Measurements from ENCODE around the gene LRRC34.

The LRRC34 gene

DNA sequence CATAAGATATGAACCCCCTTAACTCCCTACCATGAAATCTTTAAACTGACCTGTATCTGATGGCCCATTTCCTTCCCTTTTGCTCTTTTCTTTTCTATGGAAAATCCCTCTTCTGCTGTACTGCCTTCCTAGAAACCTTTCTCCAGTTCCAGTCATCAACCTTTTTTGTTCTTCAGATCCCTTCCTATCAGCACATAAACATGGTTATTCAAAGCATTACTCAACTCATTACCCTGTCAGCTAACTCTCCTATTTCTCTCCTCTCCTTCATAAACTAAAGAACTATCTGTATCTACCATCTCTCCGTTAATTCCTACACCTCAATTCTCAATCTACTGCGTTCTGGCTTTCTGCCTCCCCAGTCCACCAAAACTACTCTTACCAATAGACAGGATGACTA, 60.8 kb downstream of the LRRC34 start:
- Histone ChIP-seq H3K27me3 (replicated peaks; ENCODE audit: control insufficient read depth, insufficient read depth, low read length, poor library complexity, severe bottlenecking) (no peaks in the 10 kb centered on the region), H3K36me3 (ENCODE audit: control insufficient read depth, insufficient read depth, low read length) (no peaks in the 10 kb centered on the region), H3K27ac (ENCODE audit: insufficient read depth, low read length, poor library complexity, severe bottlenecking) (no peak overlapping the region), H3K9me3 (ENCODE audit: control insufficient read depth, low read length) (no peaks in the 10 kb centered on the region), H3K4me1 (ENCODE audit: control insufficient read depth, insufficient read depth, low read length, poor library complexity, severe bottlenecking) (no peaks in the 10 kb centered on the region), H3K4me3 (ENCODE audit: insufficient read depth, low read depth, low read length, poor library complexity, severe bottlenecking) (no peak overlapping the region)
- DNase-seq: no peak

DNA sequence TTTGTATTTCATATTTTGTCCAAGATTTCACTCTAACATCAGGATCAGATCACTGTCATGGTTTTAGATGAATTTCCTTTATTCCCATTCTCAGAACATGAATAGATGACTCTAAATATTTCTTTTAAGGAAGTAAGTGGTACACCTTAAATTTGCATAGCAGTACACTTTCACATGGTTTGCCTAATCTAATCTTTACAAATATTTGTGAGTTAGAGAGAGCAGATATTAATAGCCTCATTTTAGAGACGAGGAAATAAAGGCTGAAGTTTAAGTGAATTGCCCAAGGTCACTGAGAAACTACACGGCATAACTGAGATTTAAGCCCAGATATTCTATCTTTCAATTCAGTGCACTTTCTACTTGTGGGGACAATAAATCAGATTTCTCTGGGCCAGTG, 62.0 kb downstream of the LRRC34 start:
- H3K27ac ChIP-seq (ENCODE audit: insufficient read depth, low read length, poor library complexity, severe bottlenecking): no peak overlapping the region
- no peaks in the 10 kb centered on the region for H3K27me3 ChIP-seq (replicated peaks; ENCODE audit: control insufficient read depth, insufficient read depth, low read length, poor library complexity, severe bottlenecking)
- DNase-seq: no peak
- no peak overlapping the region for H3K4me3 ChIP-seq (ENCODE audit: insufficient read depth, low read depth, low read length, poor library complexity, severe bottlenecking)
- no peaks in the 10 kb centered on the region for H3K36me3 ChIP-seq (ENCODE audit: control insufficient read depth, insufficient read depth, low read length)
- no peaks in the 10 kb centered on the region for H3K4me1 ChIP-seq (ENCODE audit: control insufficient read depth, insufficient read depth, low read length, poor library complexity, severe bottlenecking)
- H3K9me3 ChIP-seq (ENCODE audit: control insufficient read depth, low read length): no peaks in the 10 kb centered on the region

DNA sequence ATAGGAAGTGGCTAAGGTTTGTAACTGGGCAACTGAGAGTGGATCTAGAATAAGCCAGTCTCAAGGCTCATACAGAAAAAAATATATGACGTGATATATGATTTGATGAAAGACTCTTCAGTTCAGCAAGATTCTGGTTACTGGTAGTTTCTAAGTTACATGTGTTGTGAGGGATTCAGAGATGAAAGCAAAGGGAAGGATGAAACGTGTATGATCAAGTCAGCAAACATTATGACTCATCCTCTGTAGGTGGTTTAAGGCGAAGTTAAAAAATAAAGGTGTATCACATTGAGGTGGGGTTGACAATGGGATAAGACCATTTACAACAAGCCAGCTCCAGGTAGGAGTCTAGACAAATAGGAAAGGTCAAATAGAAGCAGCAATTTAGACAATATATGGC, 64.0 kb downstream of the LRRC34 start:
- H3K36me3 ChIP-seq (ENCODE audit: control insufficient read depth, insufficient read depth, low read length): no peaks in the 10 kb centered on the region
- H3K27me3 ChIP-seq (replicated peaks; ENCODE audit: control insufficient read depth, insufficient read depth, low read length, poor library complexity, severe bottlenecking): no peaks in the 10 kb centered on the region
- H3K27ac ChIP-seq (ENCODE audit: insufficient read depth, low read length, poor library complexity, severe bottlenecking): no peak overlapping the region
- no peak for DNase-seq
- no peak overlapping the region for H3K4me3 ChIP-seq (ENCODE audit: insufficient read depth, low read depth, low read length, poor library complexity, severe bottlenecking)
- no peaks in the 10 kb centered on the region for H3K4me1 ChIP-seq (ENCODE audit: control insufficient read depth, insufficient read depth, low read length, poor library complexity, severe bottlenecking)
- no peaks in the 10 kb centered on the region for H3K9me3 ChIP-seq (ENCODE audit: control insufficient read depth, low read length)

DNA sequence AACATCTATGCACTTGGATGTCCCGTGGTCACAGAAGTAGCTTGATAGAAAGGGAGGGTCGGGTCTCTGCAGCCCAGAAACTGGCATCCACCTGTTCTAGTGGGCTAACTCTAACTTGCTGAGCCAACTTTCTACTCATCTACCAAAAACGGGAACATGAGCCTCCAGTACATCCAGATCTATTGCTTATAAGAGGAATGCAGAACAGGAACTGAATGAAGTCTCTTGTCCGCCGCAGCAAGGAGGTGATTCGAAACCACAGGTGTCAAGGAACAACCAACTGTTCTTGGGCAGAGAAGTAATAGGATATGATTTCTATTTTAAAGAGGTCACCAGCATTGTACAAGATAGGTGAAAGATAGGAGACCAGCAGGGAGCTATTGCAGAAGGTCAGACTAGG, 65.8 kb downstream of the LRRC34 start:
- Histone ChIP-seq H3K27ac (ENCODE audit: insufficient read depth, low read length, poor library complexity, severe bottlenecking) (no peak overlapping the region), H3K36me3 (ENCODE audit: control insufficient read depth, insufficient read depth, low read length) (no peaks in the 10 kb centered on the region), H3K9me3 (ENCODE audit: control insufficient read depth, low read length) (no peaks in the 10 kb centered on the region), H3K27me3 (replicated peaks; ENCODE audit: control insufficient read depth, insufficient read depth, low read length, poor library complexity, severe bottlenecking) (no peaks in the 10 kb centered on the region), H3K4me1 (ENCODE audit: control insufficient read depth, insufficient read depth, low read length, poor library complexity, severe bottlenecking) (no peaks in the 10 kb centered on the region), H3K4me3 (ENCODE audit: insufficient read depth, low read depth, low read length, poor library complexity, severe bottlenecking) (no peak overlapping the region)
- no peak for DNase-seq

DNA sequence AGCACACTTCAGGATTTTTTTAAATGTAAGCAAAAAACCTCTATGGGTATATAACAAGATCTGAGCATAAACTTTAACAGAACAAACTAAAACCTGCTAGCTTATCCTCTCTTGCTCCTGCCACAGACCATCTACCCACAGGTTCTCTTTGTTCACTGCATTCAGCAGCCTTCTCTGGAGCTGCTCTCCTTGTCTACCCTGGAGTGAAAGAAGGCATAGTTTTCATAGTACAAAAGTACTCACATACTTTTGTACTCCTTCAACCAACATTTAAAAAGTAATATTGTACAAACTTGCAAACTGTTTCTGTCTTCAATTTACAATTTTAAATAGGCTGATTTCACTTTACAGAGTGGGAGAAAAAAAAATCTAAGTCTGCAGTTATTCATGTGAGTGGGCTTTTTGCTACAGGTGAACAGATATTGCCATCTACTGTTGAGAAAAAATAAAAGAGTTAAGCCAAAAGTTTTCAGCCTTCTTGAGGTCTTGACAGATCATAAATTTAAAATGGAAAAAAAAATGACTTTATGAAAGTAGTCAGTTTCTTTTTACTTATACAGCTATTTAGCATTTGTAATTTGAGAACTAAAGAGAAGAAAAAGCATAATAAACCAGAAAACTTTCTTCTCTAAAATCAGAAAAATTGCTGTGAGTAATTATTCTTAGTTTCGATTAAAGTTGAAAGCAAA, 68.2 kb downstream of the LRRC34 start:
- H3K36me3 ChIP-seq (ENCODE audit: control insufficient read depth, insufficient read depth, low read length): no peaks in the 10 kb centered on the region
- H3K9me3 ChIP-seq (ENCODE audit: control insufficient read depth, low read length): no peaks in the 10 kb centered on the region
- H3K27me3 ChIP-seq (replicated peaks; ENCODE audit: control insufficient read depth, insufficient read depth, low read length, poor library complexity, severe bottlenecking): no peaks in the 10 kb centered on the region

More for the DNA sequence above, 68.2 kb downstream of the LRRC34 start:
- no peaks in the 10 kb centered on the region for H3K4me1 ChIP-seq (ENCODE audit: control insufficient read depth, insufficient read depth, low read length, poor library complexity, severe bottlenecking)
- H3K27ac ChIP-seq (ENCODE audit: insufficient read depth, low read length, poor library complexity, severe bottlenecking): no peak overlapping the region
- DNase-seq: no peak
- no peak overlapping the region for H3K4me3 ChIP-seq (ENCODE audit: insufficient read depth, low read depth, low read length, poor library complexity, severe bottlenecking)

Data from effector memory CD4-positive, alpha-beta T cell (primary cell).